CD4-positive, alpha-beta T cell treated with Interleukin-17A for 4 hours (primary cell): ENCODE results near the gene CARD10.

Source experiments
- DNase-seq: peaks from one replicate; pipeline ENCODE4 v3.0.0-alpha.2; 2020; ENCODE audit warnings: mixed read lengths

The CARD10 gene

GRCh38 chr22:37519268-37520195, at the start of gene CARD10:
CARD10 (minus strand) TSS chr22:37519415; CDS start chr22:37519200, 215 bp downstream.
- peak; percentile 29 for DNase-seq

GRCh38 chr22:37568448-37569008, 49.3 kb upstream of the CARD10 start:
- DNase-seq = no peak

GRCh38 chr22:37568012-37568411, 48.8 kb upstream of the CARD10 start:
- no peak for DNase-seq

GRCh38 chr22:37566903-37567798, 47.9 kb upstream of the CARD10 start:
- peak; percentile 96 for DNase-seq

GRCh38 chr22:37566329-37566837, 47.2 kb upstream of the CARD10 start:
- DNase-seq = peak; percentile 57

- DNase-seq = no peak
Measured at GRCh38 chr22:37565830-37566229, 46.6 kb upstream of the CARD10 start.

- no peak for DNase-seq
Measured at GRCh38 chr22:37564111-37564711, 45.0 kb upstream of the CARD10 start.

GRCh38 chr22:37563153-37564081, 44.2 kb upstream of the CARD10 start:
- no peak for DNase-seq

- no peak for DNase-seq
Measured at GRCh38 chr22:37562049-37562875, 43.0 kb upstream of the CARD10 start.

GRCh38 chr22:37561212-37562048, 42.2 kb upstream of the CARD10 start:
- peak; percentile 84 for DNase-seq

GRCh38 chr22:37560608-37561211, 41.5 kb upstream of the CARD10 start:
- peak; percentile 18 for DNase-seq

- DNase-seq = no peak
Measured at GRCh38 chr22:37559901-37560607, 40.8 kb upstream of the CARD10 start, which contains the start of gene CDC42EP1. CDC42EP1 (plus strand) TSS chr22:37560480; CDS start chr22:37566350, 5,870 bp downstream.

- no peak for DNase-seq
Measured at GRCh38 chr22:37559521-37559900, 40.3 kb upstream of the CARD10 start.

- no peak for DNase-seq
Measured at GRCh38 chr22:37558815-37559214, 39.6 kb upstream of the CARD10 start.

GRCh38 chr22:37557321-37558001, 38.2 kb upstream of the CARD10 start:
- DNase-seq = no peak

- no peak for DNase-seq
Measured at GRCh38 chr22:37556710-37557109, 37.5 kb upstream of the CARD10 start.

- DNase-seq = no peak
Measured at GRCh38 chr22:37555029-37555428, 35.8 kb upstream of the CARD10 start.

GRCh38 chr22:37553725-37554124, 34.5 kb upstream of the CARD10 start:
- DNase-seq = no peak
